ENCODE measurements around the gene STARD8.
"Not testable (repeated sequence)": the region's sequence is repeated elsewhere in the genome, so short reads cannot be mapped to it uniquely, and the experiment has no call there.

Gene STARD8

DNA sequence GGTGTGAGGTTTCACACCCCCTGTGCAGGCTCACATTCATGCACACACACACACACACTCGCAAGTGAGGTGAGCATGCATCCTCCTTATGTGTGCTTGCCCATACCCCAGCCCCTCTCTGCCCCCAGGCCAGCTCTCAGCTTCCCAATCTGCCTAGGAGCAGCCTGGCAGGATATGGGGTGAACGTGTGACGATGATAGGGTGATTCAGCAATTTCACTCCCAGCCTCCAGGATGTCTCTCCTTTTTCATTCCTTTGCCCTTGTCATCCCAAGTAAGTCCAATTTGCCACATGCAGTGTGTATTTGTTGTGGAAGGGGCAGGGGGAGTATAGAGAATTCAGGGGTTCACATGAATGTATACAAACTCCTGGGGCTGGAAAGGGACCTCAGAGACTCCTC, 7.2 kb downstream of the STARD8 start:
- no peak overlapping the region for H3K27ac ChIP-seq
- intact Hi-C loops (cut with DNase I; ENCODE audit: low total_unique reads): no loop called here
- no peak for DNase-seq
- H3K4me3 ChIP-seq: no peak overlapping the region
- H3K36me3 ChIP-seq: no peaks in the 10 kb centered on the region
- H3K4me1 ChIP-seq: no peaks in the 10 kb centered on the region
- no peaks in the 10 kb centered on the region for H3K27me3 ChIP-seq
- TF ChIP-seq, protein P1, sequence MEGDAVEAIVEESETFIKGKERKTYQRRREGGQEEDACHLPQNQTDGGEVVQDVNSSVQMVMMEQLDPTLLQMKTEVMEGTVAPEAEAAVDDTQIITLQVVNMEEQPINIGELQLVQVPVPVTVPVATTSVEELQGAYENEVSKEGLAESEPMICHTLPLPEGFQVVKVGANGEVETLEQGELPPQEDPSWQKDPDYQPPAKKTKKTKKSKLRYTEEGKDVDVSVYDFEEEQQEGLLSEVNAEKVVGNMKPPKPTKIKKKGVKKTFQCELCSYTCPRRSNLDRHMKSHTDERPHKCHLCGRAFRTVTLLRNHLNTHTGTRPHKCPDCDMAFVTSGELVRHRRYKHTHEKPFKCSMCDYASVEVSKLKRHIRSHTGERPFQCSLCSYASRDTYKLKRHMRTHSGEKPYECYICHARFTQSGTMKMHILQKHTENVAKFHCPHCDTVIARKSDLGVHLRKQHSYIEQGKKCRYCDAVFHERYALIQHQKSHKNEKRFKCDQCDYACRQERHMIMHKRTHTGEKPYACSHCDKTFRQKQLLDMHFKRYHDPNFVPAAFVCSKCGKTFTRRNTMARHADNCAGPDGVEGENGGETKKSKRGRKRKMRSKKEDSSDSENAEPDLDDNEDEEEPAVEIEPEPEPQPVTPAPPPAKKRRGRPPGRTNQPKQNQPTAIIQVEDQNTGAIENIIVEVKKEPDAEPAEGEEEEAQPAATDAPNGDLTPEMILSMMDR (IDR thresholded peaks at IDR 0.05): no peak
- no peaks in the 10 kb centered on the region for H3K9me3 ChIP-seq

DNA sequence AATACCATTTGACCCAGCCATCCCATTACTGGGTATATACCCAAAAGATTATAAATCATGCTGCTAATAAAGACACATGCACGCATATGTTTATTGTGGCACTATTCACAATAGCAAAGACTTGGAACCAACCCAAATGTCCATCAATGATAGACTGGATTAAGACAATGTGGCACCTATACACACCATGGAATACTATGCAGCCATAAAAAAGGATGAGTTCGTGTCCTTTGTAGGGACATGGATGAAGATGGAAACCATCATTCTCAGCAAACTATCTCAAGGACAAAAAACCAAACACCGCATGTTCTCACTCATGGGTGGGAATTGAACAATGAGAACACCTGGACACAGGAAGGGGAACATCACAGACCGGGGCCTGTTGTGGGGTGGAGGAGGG, 9.0 kb downstream of the STARD8 start:
- H3K4me1 ChIP-seq; H3K27ac ChIP-seq; H3K9me3 ChIP-seq; H3K27me3 ChIP-seq; DNase-seq; H3K36me3 ChIP-seq; intact Hi-C loops (cut with DNase I; ENCODE audit: low total_unique reads); H3K4me3 ChIP-seq: not testable (repeated sequence)

DNA sequence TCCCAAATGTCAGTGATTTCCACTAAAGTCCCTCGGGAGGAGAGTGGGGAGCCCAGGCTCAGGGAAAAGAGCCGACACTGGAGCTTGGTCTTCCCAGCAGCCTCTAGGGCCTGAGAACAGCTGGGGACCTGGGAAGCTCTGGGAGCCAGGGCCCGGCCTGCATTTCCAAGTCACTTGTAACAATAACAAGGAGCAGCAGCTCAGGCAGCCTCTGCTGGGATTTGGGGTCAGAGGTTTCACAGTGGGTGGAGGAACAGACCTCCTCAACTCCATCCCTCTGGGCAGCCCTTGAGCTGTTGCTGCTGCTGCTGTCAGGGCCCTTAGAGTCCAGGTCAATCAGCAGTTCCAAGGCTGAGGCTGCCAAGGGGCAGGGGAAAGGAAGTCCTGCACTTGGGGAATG, 11.1 kb downstream of the STARD8 start:
- H3K9me3 ChIP-seq: no peaks in the 10 kb centered on the region
- no peaks in the 10 kb centered on the region for H3K27me3 ChIP-seq
- H3K4me1 ChIP-seq: no peaks in the 10 kb centered on the region
- TF ChIP-seq, protein P1 (IDR thresholded peaks at IDR 0.05): no peak
- no peak for DNase-seq
- H3K27ac ChIP-seq: no peak overlapping the region
- no peak overlapping the region for H3K4me3 ChIP-seq
- H3K36me3 ChIP-seq: no peaks in the 10 kb centered on the region
- intact Hi-C loops (cut with DNase I; ENCODE audit: low total_unique reads): no loop called here

GRCh38 chrX:68659385-68659784, 11.9 kb downstream of the STARD8 start:
- H3K4me1 ChIP-seq: no peaks in the 10 kb centered on the region
- TF ChIP-seq, protein P1 (IDR thresholded peaks at IDR 0.05): no peak
- H3K27me3 ChIP-seq: no peaks in the 10 kb centered on the region
- no peak for DNase-seq
- no peaks in the 10 kb centered on the region for H3K9me3 ChIP-seq
- H3K36me3 ChIP-seq: no peaks in the 10 kb centered on the region
- intact Hi-C loops (cut with DNase I; ENCODE audit: low total_unique reads): no loop called here
- no peak overlapping the region for H3K4me3 ChIP-seq
- H3K27ac ChIP-seq: no peak overlapping the region

DNA sequence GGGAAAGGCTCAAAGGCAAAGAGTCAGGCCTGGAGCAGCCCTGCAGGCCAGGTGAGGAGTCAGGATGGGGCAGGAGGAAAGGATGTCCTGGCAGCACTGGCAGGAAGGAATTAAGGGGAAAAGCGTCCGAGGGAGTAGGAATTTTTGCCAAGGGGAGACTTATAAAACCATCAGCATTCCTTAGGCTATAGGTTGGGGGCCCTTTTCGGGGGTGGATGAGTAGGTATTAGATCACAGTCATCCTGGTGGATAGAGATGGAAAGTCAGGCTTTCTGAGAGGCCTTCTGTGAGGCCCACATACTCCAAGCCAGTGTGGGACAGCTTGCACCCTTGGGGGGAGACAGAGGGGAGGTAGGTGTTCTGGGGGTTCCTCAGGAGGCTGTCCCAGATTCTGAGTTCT, 12.3 kb downstream of the STARD8 start:
- intact Hi-C loops (cut with DNase I; ENCODE audit: low total_unique reads): no loop called here
- no peaks in the 10 kb centered on the region for H3K4me1 ChIP-seq
- H3K27me3 ChIP-seq: no peaks in the 10 kb centered on the region
- no peaks in the 10 kb centered on the region for H3K9me3 ChIP-seq
- TF ChIP-seq, protein P1 (IDR thresholded peaks at IDR 0.05): no peak
- H3K27ac ChIP-seq: no peak overlapping the region
- no peak overlapping the region for H3K4me3 ChIP-seq
- no peak for DNase-seq
- H3K36me3 ChIP-seq: no peaks in the 10 kb centered on the region

DNA sequence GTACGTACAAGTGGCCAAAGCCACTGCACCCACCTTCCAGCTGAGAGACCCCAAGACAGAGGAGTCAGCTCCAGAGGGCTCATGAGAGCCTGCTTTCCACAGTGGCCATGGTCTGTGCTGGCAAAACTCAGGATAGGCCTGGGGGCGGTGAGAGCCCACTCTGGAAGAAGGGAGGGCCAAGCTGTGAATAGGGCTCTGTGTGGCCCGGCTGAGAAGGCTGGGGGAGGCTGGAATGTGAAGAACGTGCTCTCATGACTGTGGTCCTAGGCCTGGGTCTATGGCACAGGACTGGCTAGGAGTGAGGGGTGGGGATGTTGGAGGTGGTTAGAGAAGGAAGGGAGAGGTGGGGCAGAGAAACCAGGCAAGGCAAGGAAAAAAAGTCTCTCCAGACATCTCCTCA, 13.3 kb downstream of the STARD8 start:
- no peak for DNase-seq
- Histone ChIP-seq H3K9me3 (no peaks in the 10 kb centered on the region), H3K4me1 (no peaks in the 10 kb centered on the region), H3K4me3 (no peak overlapping the region), H3K27ac (no peak overlapping the region), H3K27me3 (no peaks in the 10 kb centered on the region), H3K36me3 (no peaks in the 10 kb centered on the region)
- intact Hi-C loops (cut with DNase I; ENCODE audit: low total_unique reads): no loop called here
- TF ChIP-seq, protein P1 (IDR thresholded peaks at IDR 0.05): no peak
